OCI-LY3 (cell line): Measurements from ENCODE around the gene CACNA1C.

Source experiments
- EZH2phosphoT487 ChIP-seq: fragments of 200-600 bp; shearing (Covaris generic); IDR thresholded peaks from 2 replicates; pipeline ENCODE4 v1.6.1; 2018; ENCODE audit warnings: antibody characterized with exemption, mixed run types, low read depth
- TF ChIP-seq, protein P1 (sequence below): fragments of 200-600, 300-600 bp; sonication (generic); IDR thresholded peaks from 2 replicates; pipeline ENCODE4 v1.5.1; 2014; ENCODE audit warnings: antibody characterized with exemption, low read length, low read depth

DNA sequence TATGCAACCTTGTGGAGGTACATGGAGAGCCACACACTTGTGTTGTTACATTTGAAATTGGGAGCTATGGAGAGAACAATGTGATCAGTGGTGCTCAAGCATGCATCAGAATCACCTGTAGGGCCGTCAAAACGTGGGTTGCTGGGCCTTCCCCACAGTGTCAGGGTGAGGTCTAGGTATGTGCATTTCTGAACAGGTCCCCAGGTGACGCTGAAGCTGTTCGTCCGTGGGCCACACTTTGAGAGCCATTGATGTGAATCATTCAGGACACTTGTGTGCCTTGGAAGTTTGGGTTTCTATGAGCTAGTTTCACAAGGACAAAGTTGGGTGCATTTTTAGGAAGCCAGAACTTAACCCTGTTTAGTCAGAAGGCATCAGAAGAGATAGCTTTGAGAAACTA is 450.2 kb downstream of the CACNA1C start:
- TF ChIP-seq, protein P1, sequence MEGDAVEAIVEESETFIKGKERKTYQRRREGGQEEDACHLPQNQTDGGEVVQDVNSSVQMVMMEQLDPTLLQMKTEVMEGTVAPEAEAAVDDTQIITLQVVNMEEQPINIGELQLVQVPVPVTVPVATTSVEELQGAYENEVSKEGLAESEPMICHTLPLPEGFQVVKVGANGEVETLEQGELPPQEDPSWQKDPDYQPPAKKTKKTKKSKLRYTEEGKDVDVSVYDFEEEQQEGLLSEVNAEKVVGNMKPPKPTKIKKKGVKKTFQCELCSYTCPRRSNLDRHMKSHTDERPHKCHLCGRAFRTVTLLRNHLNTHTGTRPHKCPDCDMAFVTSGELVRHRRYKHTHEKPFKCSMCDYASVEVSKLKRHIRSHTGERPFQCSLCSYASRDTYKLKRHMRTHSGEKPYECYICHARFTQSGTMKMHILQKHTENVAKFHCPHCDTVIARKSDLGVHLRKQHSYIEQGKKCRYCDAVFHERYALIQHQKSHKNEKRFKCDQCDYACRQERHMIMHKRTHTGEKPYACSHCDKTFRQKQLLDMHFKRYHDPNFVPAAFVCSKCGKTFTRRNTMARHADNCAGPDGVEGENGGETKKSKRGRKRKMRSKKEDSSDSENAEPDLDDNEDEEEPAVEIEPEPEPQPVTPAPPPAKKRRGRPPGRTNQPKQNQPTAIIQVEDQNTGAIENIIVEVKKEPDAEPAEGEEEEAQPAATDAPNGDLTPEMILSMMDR: no peak
- no peak for TF ChIP-seq EZH2phosphoT487
